Cardiac septum (tissue), 1 donor: ENCODE results near the gene NME7. TPM values are rescaled to one million over a fixed set of nuclear protein-coding genes. Genes with fewer than 3 reads are reported as not detected.

ENCODE experiments used
- total RNA-seq: library from RNA; stranded (reverse); fragmentation: NEBNext Ultra II Directional; extraction: Animal tissue kit (Norgen Biotek cat#: 25700); gene quantifications from one replicate; pipeline ENCODE4 v1.2.1, GENCODE V29; 2021
- donor health status: DM: no; HTN: no; CAD: no.

Gene NME7
- total RNA-seq, 1 donor from 2014 or later, result 9.8 TPM

Other genes starting within 250 kb of the NME7 start
- 23.1 TPM for gene BLZF1, start 398 bp upstream of the NME7 start, total RNA-seq
- gene CCDC181, start 59.7 kb upstream of the NME7 start, total RNA-seq, result 1.2 TPM
- gene SLC19A2, start 118.1 kb upstream of the NME7 start, total RNA-seq, result 5.1 TPM
- gene F5, start 218.7 kb upstream of the NME7 start, total RNA-seq, result 0.97 TPM